DOHH2 (cell line): ENCODE data around the gene TBX6.

Experiments used
- H3F3A ChIP-seq: fragments of 200-600 bp; sonication (generic), shearing (Covaris generic); 2 replicates; pipeline ENCODE4 v1.6.0; 2016; ENCODE audit warnings: antibody characterized with exemption, mild to moderate bottlenecking; ENCODE audit not compliant: control insufficient read depth, insufficient read depth
- H3K27ac ChIP-seq: fragments of 200-600 bp; sonication (generic); 2 replicates; pipeline ENCODE4 v1.5.1; 2014; ENCODE audit warnings: low read depth, mild to moderate bottlenecking, low read length, moderate library complexity
- H3K27me3 ChIP-seq: fragments of 200-600 bp; sonication (generic); 2 replicates; pipeline ENCODE4 v1.6.1; 2014; ENCODE audit warnings: mild to moderate bottlenecking, low read length, mixed read lengths; ENCODE audit not compliant: control insufficient read depth
- H3K36me3 ChIP-seq: fragments of 200-600 bp; sonication (generic); 2 replicates; pipeline ENCODE4 v1.6.1; 2014; ENCODE audit warnings: mild to moderate bottlenecking, low read length, moderate library complexity, mixed read lengths; ENCODE audit not compliant: control insufficient read depth
- H3K4me1 ChIP-seq: fragments of 200-600 bp; sonication (generic); 2 replicates; pipeline ENCODE4 v1.6.1; 2014; ENCODE audit warnings: mild to moderate bottlenecking, low read length, mixed read lengths; ENCODE audit not compliant: control insufficient read depth
- H3K4me2 ChIP-seq: fragments of 200-600 bp; sonication (generic); 2 replicates; pipeline ENCODE4 v1.6.0; 2014; ENCODE audit warnings: mild to moderate bottlenecking, low read length, moderate library complexity
- H3K4me3 ChIP-seq: fragments of 200-600 bp; sonication (generic); 2 replicates; pipeline ENCODE4 v1.5.1; 2014; ENCODE audit warnings: mild to moderate bottlenecking, low read length, mixed read lengths
- H3K79me2 ChIP-seq: fragments of 200-600 bp; sonication (generic); 2 replicates; pipeline ENCODE4 v1.6.1; 2014; ENCODE audit warnings: mild to moderate bottlenecking, low read length, mixed read lengths; ENCODE audit not compliant: control insufficient read depth
- H3K9me2 ChIP-seq: fragments of 200-600 bp; sonication (generic); replicated peaks from 2 replicates; pipeline ENCODE4 v1.6.1; 2014; ENCODE audit warnings: mild to moderate bottlenecking, low read length, mixed read lengths; ENCODE audit not compliant: control insufficient read depth
- H3K9me3 ChIP-seq: fragments of 200-600 bp; sonication (generic); 2 replicates; pipeline ENCODE4 v1.6.1; 2014; ENCODE audit warnings: antibody characterized with exemption, low read length, mixed read lengths; ENCODE audit not compliant: control insufficient read depth, insufficient read depth
- H4K20me1 ChIP-seq: fragments of 200-600 bp; sonication (generic); 2 replicates; pipeline ENCODE4 v1.6.0; 2014; ENCODE audit warnings: low read depth, mild to moderate bottlenecking, antibody characterized with exemption, low read length, moderate library complexity; ENCODE audit not compliant: control insufficient read depth, insufficient read depth
- CTCF ChIP-seq: fragments of 200-600 bp; sonication (generic); IDR thresholded peaks from one replicate; pipeline ENCODE4 v1.5.1; 2014; ENCODE audit warnings: antibody characterized with exemption, mild to moderate bottlenecking, low read depth, low read length; ENCODE audit not compliant: poor library complexity, severe bottlenecking
- EZH2phosphoT487 ChIP-seq: fragments of 200-600 bp; sonication (generic); IDR thresholded peaks from 2 replicates; pipeline ENCODE4 v1.6.1; 2017; ENCODE audit warnings: borderline replicate concordance, mild to moderate bottlenecking, antibody characterized with exemption, low read length, moderate library complexity, mixed read lengths

Gene TBX6

DNA sequence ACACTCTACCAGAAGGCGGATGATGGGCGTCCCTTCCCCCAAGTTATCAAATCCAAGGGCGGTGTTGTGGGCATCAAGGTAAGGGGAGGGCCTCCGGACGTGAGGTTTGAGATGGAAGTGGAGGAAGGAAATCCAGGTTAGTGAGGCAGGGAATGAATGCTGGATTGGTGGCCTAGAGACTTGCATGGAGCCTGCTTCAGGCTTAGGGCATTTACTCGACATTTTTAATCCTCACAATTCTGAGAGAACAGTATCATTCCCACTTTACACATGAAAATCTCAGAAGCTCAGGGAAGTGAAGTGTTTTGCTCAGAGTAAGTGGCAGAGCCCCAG lies 24.2 kb downstream of the TBX6 start:
- H4K20me1 ChIP-seq = peaks cover 24% of the 10 kb centered on the region
- TF ChIP-seq EZH2phosphoT487 (no peak), CTCF (no peak)
- peaks cover 80% of the 10 kb centered on the region for H3K36me3 ChIP-seq
- H3K9me2 ChIP-seq = no peaks in the 10 kb centered on the region
- no peaks in the 10 kb centered on the region for H3K27me3 ChIP-seq
- peaks cover 36% of the 10 kb centered on the region for H3K4me1 ChIP-seq
- H3K4me2 ChIP-seq = peak overlapping the region; percentile 77
- peak overlapping the region; percentile 89; the same call in 1 of the 2 replicates for H3K27ac ChIP-seq
- peaks cover 59% of the 10 kb centered on the region for H3K79me2 ChIP-seq
- H3K9me3 ChIP-seq = no peaks in the 10 kb centered on the region
- peak overlapping the region; percentile 96 for H3K4me3 ChIP-seq
- H3F3A ChIP-seq = peaks cover 59% of the 10 kb centered on the region

GRCh38 chr16:30066761-30067583 lies 24.8 kb downstream of the TBX6 start:
- Histone ChIP-seq H3K36me3 (peaks cover 74% of the 10 kb centered on the region), H4K20me1 (peaks cover 24% of the 10 kb centered on the region), H3K4me2 (peak overlapping the region; percentile 77), H3K4me1 (peaks cover 36% of the 10 kb centered on the region), H3K27ac (peak overlapping the region; percentile 89), H3K9me2 (no peaks in the 10 kb centered on the region), H3K9me3 (no peaks in the 10 kb centered on the region), H3F3A (peaks cover 53% of the 10 kb centered on the region), H3K4me3 (peak overlapping the region; percentile 96), H3K79me2 (peaks cover 59% of the 10 kb centered on the region), H3K27me3 (no peaks in the 10 kb centered on the region)
- TF ChIP-seq CTCF (no peak), EZH2phosphoT487 (no peak)

GRCh38 chr16:30065943-30066760 lies 25.6 kb downstream of the TBX6 start:
- Histone ChIP-seq H4K20me1 (peaks cover 24% of the 10 kb centered on the region), H3K27me3 (no peaks in the 10 kb centered on the region), H3K9me3 (no peaks in the 10 kb centered on the region), H3F3A (peaks cover 46% of the 10 kb centered on the region), H3K4me3 (peak overlapping the region; percentile 96), H3K79me2 (peaks cover 59% of the 10 kb centered on the region), H3K36me3 (peaks cover 66% of the 10 kb centered on the region), H3K4me2 (peak overlapping the region; percentile 77), H3K9me2 (no peaks in the 10 kb centered on the region), H3K27ac (peak overlapping the region; percentile 89), H3K4me1 (peaks cover 36% of the 10 kb centered on the region)
- TF ChIP-seq CTCF (no peak), EZH2phosphoT487 (no peak)
